HG02870 (cell line): ENCODE data around the gene CDKN3.
"Not testable (repeated sequence)": the region's sequence is repeated elsewhere in the genome, so short reads cannot be mapped to it uniquely, and the experiment has no call there.

Source experiments
- ATAC-seq: cut with Tn5 transposase; IDR thresholded peaks from one replicate; pipeline ENCODE4 v1.9.1; 2021; ENCODE audit warnings: mild to moderate bottlenecking, moderate library complexity; ENCODE audit not compliant: unreplicated experiment

The CDKN3 gene

GRCh38 chr14:54369343-54369742 lies 27.5 kb upstream of the CDKN3 start:
- ATAC-seq: no peak

- ATAC-seq: no peak
Observed at GRCh38 chr14:54370323-54371198, 26.2 kb upstream of the CDKN3 start.

GRCh38 chr14:54374117-54374884 lies 22.5 kb upstream of the CDKN3 start:
- no peak for ATAC-seq

GRCh38 chr14:54377501-54377900 lies 19.3 kb upstream of the CDKN3 start:
- ATAC-seq: no peak

GRCh38 chr14:54378893-54379292 lies 17.9 kb upstream of the CDKN3 start:
- not testable (repeated sequence) for ATAC-seq

GRCh38 chr14:54380558-54380957 lies 16.2 kb upstream of the CDKN3 start:
- ATAC-seq: not testable (repeated sequence)

GRCh38 chr14:54381821-54382220 lies 15.0 kb upstream of the CDKN3 start:
- ATAC-seq: no peak

GRCh38 chr14:54383835-54384234 lies 13.0 kb upstream of the CDKN3 start:
- ATAC-seq: no peak

- ATAC-seq: no peak
Observed at GRCh38 chr14:54385556-54385955, 11.3 kb upstream of the CDKN3 start.

GRCh38 chr14:54387328-54387727 lies 9.5 kb upstream of the CDKN3 start:
- ATAC-seq: no peak

- ATAC-seq: no peak
Observed at GRCh38 chr14:54392131-54392859, 4.5 kb upstream of the CDKN3 start.

- ATAC-seq: not testable (repeated sequence)
Observed at GRCh38 chr14:54392986-54393884, 3.6 kb upstream of the CDKN3 start.

- no peak for ATAC-seq
Observed at GRCh38 chr14:54394596-54394995, 2.2 kb upstream of the CDKN3 start.

GRCh38 chr14:54395284-54395683 lies 1.5 kb upstream of the CDKN3 start:
- ATAC-seq: no peak

GRCh38 chr14:54395716-54396115 lies 1.1 kb upstream of the CDKN3 start:
- no peak for ATAC-seq

GRCh38 chr14:54396183-54396492 lies 669 bp upstream of the CDKN3 start:
- ATAC-seq: no peak

GRCh38 chr14:54399560-54399959 lies 2.8 kb downstream of the CDKN3 start:
- ATAC-seq: no peak

GRCh38 chr14:54403401-54404005 lies 6.7 kb downstream of the CDKN3 start:
- not testable (repeated sequence) for ATAC-seq

GRCh38 chr14:54410215-54410614 lies 13.4 kb downstream of the CDKN3 start:
- ATAC-seq: no peak

- no peak for ATAC-seq
Observed at GRCh38 chr14:54411371-54411770, 14.6 kb downstream of the CDKN3 start.
